NB4 (cell line): ENCODE measurements around the gene ST8SIA2.

Experiments used
- DNase-seq: peaks from one replicate; pipeline ENCODE4 v3.0.0; 2010; ENCODE audit warnings: low read depth
- H3K4me3 ChIP-seq: one replicate; pipeline ENCODE4 v1.5.1; 2011; ENCODE audit warnings: mild to moderate bottlenecking, low read depth, low read length, moderate library complexity
- MYC ChIP-seq: IDR thresholded peaks from 2 replicates; pipeline ENCODE4 v1.6.1; 2011; ENCODE audit warnings: low read depth, low read length
- POLR2A ChIP-seq: IDR thresholded peaks from 2 replicates; pipeline ENCODE4 v1.6.1; 2011; ENCODE audit warnings: mild to moderate bottlenecking; ENCODE audit not compliant: insufficient read length; ENCODE audit errors: extremely low read depth
- TF ChIP-seq, protein P1 (sequence below): IDR thresholded peaks from 2 replicates; pipeline ENCODE4 v1.6.1; 2011; ENCODE audit warnings: low read depth, low read length
- TF ChIP-seq, protein P2 (sequence below): IDR thresholded peaks from one replicate; pipeline ENCODE4 v1.5.1; 2012; ENCODE audit warnings: low read depth, low read length

Gene ST8SIA2

DNA sequence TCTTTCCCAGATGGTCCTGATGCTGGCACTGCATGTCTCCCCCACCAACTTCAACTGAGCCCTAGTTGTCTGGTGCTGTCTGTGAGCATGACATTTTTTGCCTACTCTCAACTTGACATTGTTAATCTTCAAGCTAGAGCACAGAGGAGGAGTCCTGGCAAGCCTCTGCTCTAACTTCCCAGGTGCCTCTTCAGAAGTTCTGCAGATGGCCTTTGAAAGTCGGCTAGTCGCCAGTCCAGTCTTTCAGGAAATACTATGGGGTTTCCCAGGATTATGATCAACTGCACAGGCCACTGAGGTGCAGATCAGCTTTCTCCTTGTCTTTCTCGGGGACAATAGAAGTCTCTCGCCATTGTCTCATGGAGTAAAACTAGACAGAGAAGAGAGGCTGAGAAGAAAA, 86.7 kb downstream of the ST8SIA2 start:
- TF ChIP-seq, protein P1, sequence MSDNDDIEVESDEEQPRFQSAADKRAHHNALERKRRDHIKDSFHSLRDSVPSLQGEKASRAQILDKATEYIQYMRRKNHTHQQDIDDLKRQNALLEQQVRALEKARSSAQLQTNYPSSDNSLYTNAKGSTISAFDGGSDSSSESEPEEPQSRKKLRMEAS: no peak
- TF ChIP-seq, protein P2, sequence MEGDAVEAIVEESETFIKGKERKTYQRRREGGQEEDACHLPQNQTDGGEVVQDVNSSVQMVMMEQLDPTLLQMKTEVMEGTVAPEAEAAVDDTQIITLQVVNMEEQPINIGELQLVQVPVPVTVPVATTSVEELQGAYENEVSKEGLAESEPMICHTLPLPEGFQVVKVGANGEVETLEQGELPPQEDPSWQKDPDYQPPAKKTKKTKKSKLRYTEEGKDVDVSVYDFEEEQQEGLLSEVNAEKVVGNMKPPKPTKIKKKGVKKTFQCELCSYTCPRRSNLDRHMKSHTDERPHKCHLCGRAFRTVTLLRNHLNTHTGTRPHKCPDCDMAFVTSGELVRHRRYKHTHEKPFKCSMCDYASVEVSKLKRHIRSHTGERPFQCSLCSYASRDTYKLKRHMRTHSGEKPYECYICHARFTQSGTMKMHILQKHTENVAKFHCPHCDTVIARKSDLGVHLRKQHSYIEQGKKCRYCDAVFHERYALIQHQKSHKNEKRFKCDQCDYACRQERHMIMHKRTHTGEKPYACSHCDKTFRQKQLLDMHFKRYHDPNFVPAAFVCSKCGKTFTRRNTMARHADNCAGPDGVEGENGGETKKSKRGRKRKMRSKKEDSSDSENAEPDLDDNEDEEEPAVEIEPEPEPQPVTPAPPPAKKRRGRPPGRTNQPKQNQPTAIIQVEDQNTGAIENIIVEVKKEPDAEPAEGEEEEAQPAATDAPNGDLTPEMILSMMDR: no peak
- TF ChIP-seq MYC (no peak), POLR2A (no peak)
- H3K4me3 ChIP-seq: no peak overlapping the region
- DNase-seq: no peak

DNA sequence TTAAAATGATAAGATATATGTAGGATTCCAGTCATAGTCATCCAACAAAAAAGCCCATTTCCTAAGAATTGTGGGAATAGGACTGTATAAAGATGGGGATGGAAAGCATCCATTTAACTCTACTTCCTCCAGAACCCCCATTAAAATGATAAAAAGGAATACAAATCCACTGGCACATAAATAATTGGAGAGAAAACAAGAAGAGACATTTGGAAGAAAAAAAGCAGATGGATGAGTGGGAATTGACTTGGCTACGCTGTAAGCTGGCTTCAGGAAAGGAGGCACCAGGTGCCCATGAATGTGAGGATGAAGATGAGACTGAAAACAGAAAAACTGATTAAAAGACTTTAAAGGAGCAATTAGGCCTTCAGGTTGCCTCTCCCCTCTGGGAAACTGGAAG, 91.8 kb downstream of the ST8SIA2 start:
- TF ChIP-seq POLR2A: no peak
- TF ChIP-seq, protein P1: no peak
- no peak for DNase-seq
- no peak overlapping the region for H3K4me3 ChIP-seq

DNA sequence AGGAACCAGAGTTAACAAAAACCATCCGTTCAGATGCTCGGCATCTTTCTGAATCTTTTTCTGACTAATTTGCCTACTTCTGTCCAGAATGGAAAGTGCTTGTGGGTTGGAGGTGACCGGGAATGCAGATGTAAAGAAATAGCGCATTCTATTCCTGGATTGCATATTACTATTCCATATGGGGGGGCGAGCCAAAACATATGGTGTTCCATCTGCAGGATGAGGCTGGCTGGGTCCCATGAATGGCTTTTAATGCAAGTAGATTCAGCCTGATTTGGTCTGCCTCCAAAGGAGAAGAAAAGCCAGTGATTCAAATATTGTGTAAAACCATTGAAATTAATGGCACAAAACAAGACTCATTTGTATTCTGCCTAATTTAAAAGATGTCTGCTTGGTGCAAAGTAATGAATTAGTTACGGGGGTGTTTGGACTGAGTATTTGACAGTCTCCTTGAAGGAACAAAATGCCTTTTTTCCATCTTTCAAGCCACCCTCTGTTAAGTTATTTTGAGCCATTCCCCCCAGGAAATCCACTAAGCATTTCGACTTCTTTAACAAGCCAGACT, 99.0 kb downstream of the ST8SIA2 start:
- DNase-seq: no peak
- TF ChIP-seq MYC (no peak), POLR2A (no peak)
- TF ChIP-seq, protein P1: no peak
- TF ChIP-seq, protein P2: no peak
- no peak overlapping the region for H3K4me3 ChIP-seq

DNA sequence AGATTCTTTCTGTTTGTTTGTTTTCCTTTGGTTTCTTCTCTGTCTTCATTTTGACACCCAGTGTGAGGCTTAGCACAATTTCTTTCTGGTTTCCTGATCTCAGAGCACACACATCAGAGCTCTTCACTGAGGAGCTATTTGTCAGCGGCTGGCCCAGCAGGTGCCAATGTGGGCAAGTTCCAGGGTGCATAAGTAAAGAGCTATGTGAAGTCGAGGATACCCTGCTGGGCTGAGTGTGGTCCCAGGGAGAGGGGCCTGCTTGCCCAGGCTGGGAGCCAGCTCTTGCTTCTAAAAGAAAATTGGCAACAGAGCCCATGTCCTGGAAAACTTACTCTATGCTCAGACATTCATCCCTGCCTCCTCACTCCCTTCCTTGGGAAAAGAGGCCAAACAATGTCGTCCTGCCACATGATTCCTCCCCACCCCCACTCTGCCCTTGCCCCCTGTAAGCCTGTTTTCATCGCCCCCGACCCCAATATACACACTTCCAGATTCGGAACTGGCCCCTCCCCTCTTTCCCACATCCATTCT, 101.2 kb downstream of the ST8SIA2 start:
- TF ChIP-seq, protein P2: no peak
- TF ChIP-seq POLR2A (no peak), MYC (no peak)
- TF ChIP-seq, protein P1: no peak
- H3K4me3 ChIP-seq: no peak overlapping the region
- DNase-seq: no peak

DNA sequence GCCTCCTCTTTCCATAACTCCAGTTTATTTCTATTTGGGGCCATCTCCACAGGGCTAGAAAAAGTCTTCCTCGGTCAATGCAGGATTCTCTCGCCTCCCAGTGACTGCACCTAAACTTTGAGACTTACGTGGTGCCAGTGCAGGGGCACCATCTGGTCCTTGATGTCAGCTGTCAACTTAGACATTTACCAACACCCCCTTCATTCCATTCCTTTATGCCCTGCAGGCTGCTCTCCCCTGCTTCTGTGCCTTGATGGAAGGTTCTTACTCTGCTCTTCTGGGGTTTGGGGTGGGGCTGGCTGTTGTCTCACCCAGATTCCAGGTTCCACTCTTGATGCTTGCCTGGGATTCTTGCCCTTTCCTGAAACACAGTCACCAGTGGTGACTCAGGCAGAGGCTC, 101.8 kb downstream of the ST8SIA2 start:
- no peak for TF ChIP-seq MYC
- TF ChIP-seq POLR2A: no peak
- TF ChIP-seq, protein P1: no peak
- TF ChIP-seq, protein P2: no peak
- no peak for DNase-seq
- H3K4me3 ChIP-seq: no peak overlapping the region

DNA sequence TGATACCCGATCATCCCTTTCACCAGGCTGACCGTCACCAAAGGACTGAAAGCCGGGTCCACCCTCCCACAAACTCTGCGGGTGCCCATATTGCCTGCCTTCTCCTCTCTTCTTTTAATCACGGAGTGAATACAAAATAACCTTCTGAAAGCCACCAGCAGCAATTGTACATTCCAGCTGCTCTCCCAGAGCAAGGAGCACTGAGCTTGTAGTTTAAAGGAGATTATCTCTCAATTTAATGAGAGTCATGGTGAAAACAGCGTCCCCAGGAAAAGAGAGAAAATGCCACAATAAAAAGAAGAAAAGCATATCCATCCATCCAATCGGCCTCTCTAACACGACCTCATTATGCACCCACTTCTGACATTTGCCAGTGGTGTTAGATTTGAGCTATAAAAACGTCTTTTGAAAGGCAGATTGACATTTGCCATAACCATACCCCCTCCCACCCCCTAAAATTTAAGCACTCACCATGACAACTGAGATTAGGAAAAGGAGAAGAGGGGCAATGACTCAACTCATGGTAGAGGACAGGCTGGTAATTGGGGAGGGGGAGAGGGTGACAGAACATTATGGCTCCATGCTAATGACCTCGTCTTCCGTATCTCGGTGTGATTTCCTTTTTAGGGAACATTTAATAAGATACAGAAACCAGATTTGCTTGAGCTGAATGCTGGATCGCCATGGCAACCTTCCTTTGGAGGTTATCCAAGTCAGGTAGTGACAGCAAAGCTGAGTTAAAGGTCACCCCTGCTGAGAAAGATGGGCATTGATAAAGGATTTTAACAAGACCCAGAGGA, 106.2 kb downstream of the ST8SIA2 start:
- TF ChIP-seq, protein P1: no peak
- TF ChIP-seq, protein P2: no peak
- TF ChIP-seq MYC: no peak
- no peak for TF ChIP-seq POLR2A
- no peak for DNase-seq
- H3K4me3 ChIP-seq: no peak overlapping the region
